Measurements from ENCODE around the gene LIPM.
"Not testable (repeated sequence)": the region's sequence is repeated elsewhere in the genome, so short reads cannot be mapped to it uniquely, and the experiment has no call there.

Gene LIPM

GRCh38 chr10:88804083-88804812, 1.7 kb downstream of the LIPM start:
- FAIRE-seq: no peak

- no peak for FAIRE-seq
Observed at GRCh38 chr10:88805361-88805760, 2.8 kb downstream of the LIPM start.

GRCh38 chr10:88805924-88806323, 3.4 kb downstream of the LIPM start:
- FAIRE-seq: no peak

GRCh38 chr10:88809621-88810020, 7.1 kb downstream of the LIPM start:
- FAIRE-seq: no peak

GRCh38 chr10:88810196-88810961, 7.8 kb downstream of the LIPM start:
- peak; percentile 36 for FAIRE-seq

GRCh38 chr10:88813200-88813599, 10.7 kb downstream of the LIPM start:
- no peak for FAIRE-seq

- FAIRE-seq: no peak
Observed at GRCh38 chr10:88819290-88819689, 16.8 kb downstream of the LIPM start.

- peak; percentile 69 for FAIRE-seq
Observed at GRCh38 chr10:88820748-88821401, 18.3 kb downstream of the LIPM start.

GRCh38 chr10:88826388-88826787, 23.9 kb downstream of the LIPM start:
- no peak for FAIRE-seq

- FAIRE-seq: no peak
Observed at GRCh38 chr10:88827671-88828070, 25.1 kb downstream of the LIPM start.

- FAIRE-seq: no peak
Observed at GRCh38 chr10:88828310-88828709, 25.8 kb downstream of the LIPM start.

- FAIRE-seq: no peak
Observed at GRCh38 chr10:88830643-88831268, 28.2 kb downstream of the LIPM start.

- no peak for FAIRE-seq
Observed at GRCh38 chr10:88831709-88832108, 29.2 kb downstream of the LIPM start.

- peak; percentile 5 for FAIRE-seq
Observed at GRCh38 chr10:88832376-88832775, 29.8 kb downstream of the LIPM start.

- no peak for FAIRE-seq
Observed at GRCh38 chr10:88833156-88833555, 30.6 kb downstream of the LIPM start.

- FAIRE-seq: no peak
Observed at GRCh38 chr10:88833723-88834122, 31.2 kb downstream of the LIPM start.

- FAIRE-seq: peak; percentile 98
Observed at GRCh38 chr10:88835096-88835909, 32.8 kb downstream of the LIPM start.

- no peak for FAIRE-seq
Observed at GRCh38 chr10:88835910-88836221, 33.3 kb downstream of the LIPM start.

- not testable (repeated sequence) for FAIRE-seq
Observed at GRCh38 chr10:88837632-88838031, 35.1 kb downstream of the LIPM start.

- no peak for FAIRE-seq
Observed at GRCh38 chr10:88838766-88839350, 36.3 kb downstream of the LIPM start.

GRCh38 chr10:88840104-88840503, 37.6 kb downstream of the LIPM start:
- peak; percentile 17 for FAIRE-seq

- FAIRE-seq: no peak
Observed at GRCh38 chr10:88840881-88841280, 38.4 kb downstream of the LIPM start.

Data from islet of Langerhans (tissue), 1 donor.